ENCODE measurements around the gene ADGRL2.

DNA sequence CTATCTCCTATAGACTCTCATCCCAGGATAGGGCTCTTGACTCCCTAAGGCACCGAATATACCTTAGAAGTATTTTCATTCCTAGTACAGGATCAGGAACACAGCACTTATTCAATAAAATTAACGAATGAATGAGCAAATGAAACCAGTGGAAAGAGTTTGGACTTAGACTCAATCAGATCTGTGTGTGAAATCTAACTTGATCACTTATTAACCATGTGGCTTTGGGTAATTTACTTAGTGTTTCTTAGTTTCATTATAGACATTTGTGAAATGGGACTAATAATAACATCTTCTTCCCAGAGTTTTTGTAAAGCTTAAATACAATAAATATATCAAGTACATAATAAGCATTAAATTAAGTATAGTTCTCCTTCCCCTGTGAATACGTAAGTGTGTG is 230.1 kb downstream of the ADGRL2 start:
- TF ChIP-seq, protein P1, sequence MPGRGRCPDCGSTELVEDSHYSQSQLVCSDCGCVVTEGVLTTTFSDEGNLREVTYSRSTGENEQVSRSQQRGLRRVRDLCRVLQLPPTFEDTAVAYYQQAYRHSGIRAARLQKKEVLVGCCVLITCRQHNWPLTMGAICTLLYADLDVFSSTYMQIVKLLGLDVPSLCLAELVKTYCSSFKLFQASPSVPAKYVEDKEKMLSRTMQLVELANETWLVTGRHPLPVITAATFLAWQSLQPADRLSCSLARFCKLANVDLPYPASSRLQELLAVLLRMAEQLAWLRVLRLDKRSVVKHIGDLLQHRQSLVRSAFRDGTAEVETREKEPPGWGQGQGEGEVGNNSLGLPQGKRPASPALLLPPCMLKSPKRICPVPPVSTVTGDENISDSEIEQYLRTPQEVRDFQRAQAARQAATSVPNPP (IDR thresholded peaks at IDR 0.05; ENCODE audit: borderline replicate concordance, insufficient read depth, insufficient read length): no peak
- TF ChIP-seq, protein P2, sequence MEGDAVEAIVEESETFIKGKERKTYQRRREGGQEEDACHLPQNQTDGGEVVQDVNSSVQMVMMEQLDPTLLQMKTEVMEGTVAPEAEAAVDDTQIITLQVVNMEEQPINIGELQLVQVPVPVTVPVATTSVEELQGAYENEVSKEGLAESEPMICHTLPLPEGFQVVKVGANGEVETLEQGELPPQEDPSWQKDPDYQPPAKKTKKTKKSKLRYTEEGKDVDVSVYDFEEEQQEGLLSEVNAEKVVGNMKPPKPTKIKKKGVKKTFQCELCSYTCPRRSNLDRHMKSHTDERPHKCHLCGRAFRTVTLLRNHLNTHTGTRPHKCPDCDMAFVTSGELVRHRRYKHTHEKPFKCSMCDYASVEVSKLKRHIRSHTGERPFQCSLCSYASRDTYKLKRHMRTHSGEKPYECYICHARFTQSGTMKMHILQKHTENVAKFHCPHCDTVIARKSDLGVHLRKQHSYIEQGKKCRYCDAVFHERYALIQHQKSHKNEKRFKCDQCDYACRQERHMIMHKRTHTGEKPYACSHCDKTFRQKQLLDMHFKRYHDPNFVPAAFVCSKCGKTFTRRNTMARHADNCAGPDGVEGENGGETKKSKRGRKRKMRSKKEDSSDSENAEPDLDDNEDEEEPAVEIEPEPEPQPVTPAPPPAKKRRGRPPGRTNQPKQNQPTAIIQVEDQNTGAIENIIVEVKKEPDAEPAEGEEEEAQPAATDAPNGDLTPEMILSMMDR (IDR thresholded peaks at IDR 0.05 in 2 of 3, conservative IDR thresholded peaks at IDR 0.05 in 1 of 3; ENCODE audit: insufficient read depth in 2 of 3, low read depth in 1 of 3, low read length in 3 of 3): no peak
- TF ChIP-seq POLR3A (IDR thresholded peaks at IDR 0.05; ENCODE audit: borderline replicate concordance, extremely low read depth, insufficient read depth, insufficient read length) (no peak), SRF (CRISPR knock-in tag; IDR thresholded peaks at IDR 0.05) (no peak), SMC3 (conservative IDR thresholded peaks at IDR 0.05; ENCODE audit: insufficient read depth, low read depth, low read length) (no peak), YBX1 (IDR thresholded peaks at IDR 0.05) (no peak), ZSCAN29 (IDR thresholded peaks at IDR 0.05) (no peak)
